G401.6 (cell line): Measurements from ENCODE around the gene PTPRG.
"Not testable (repeated sequence)": the region's sequence is repeated elsewhere in the genome, so short reads cannot be mapped to it uniquely, and the experiment has no call there.

Experiments
- FAIRE-seq: peaks from 2 replicates; lab custom pipeline; 2012; peaks lifted over from hg19 to GRCh38; lab: Jason Lieb, UNC

The PTPRG gene

GRCh38 chr3:61725851-61726333, 164.5 kb downstream of the PTPRG start:
- no peak for FAIRE-seq

GRCh38 chr3:61727435-61727834, 166.1 kb downstream of the PTPRG start:
- FAIRE-seq = no peak

- no peak for FAIRE-seq
Measured at GRCh38 chr3:61729038-61729634, 167.8 kb downstream of the PTPRG start.

- FAIRE-seq = no peak
Measured at GRCh38 chr3:61730056-61730455, 168.7 kb downstream of the PTPRG start.

- FAIRE-seq = no peak
Measured at GRCh38 chr3:61730577-61731231, 169.3 kb downstream of the PTPRG start.

GRCh38 chr3:61733000-61733399, 171.6 kb downstream of the PTPRG start:
- FAIRE-seq = no peak

GRCh38 chr3:61733876-61734275, 172.5 kb downstream of the PTPRG start:
- no peak for FAIRE-seq

- no peak for FAIRE-seq
Measured at GRCh38 chr3:61734749-61735686, 173.6 kb downstream of the PTPRG start.

GRCh38 chr3:61736506-61736905, 175.1 kb downstream of the PTPRG start:
- no peak for FAIRE-seq

GRCh38 chr3:61739640-61740039, 178.3 kb downstream of the PTPRG start:
- FAIRE-seq = no peak

GRCh38 chr3:61740494-61740893, 179.1 kb downstream of the PTPRG start:
- FAIRE-seq = no peak

GRCh38 chr3:61741551-61741950, 180.2 kb downstream of the PTPRG start:
- FAIRE-seq = no peak

- no peak for FAIRE-seq
Measured at GRCh38 chr3:61742006-61742405, 180.6 kb downstream of the PTPRG start.

GRCh38 chr3:61743067-61743466, 181.7 kb downstream of the PTPRG start:
- FAIRE-seq = no peak

- FAIRE-seq = no peak
Measured at GRCh38 chr3:61743686-61744242, 182.4 kb downstream of the PTPRG start.

GRCh38 chr3:61748288-61748687, 186.9 kb downstream of the PTPRG start:
- FAIRE-seq = no peak

GRCh38 chr3:61750766-61751165, 189.4 kb downstream of the PTPRG start:
- no peak for FAIRE-seq

- no peak for FAIRE-seq
Measured at GRCh38 chr3:61758839-61759238, 197.5 kb downstream of the PTPRG start.

- not testable (repeated sequence) for FAIRE-seq
Measured at GRCh38 chr3:61760783-61761182, 199.4 kb downstream of the PTPRG start.

GRCh38 chr3:61761694-61762430, 200.5 kb downstream of the PTPRG start:
- FAIRE-seq = no peak

GRCh38 chr3:61765157-61765876, 203.9 kb downstream of the PTPRG start:
- FAIRE-seq = no peak
